Measurements from ENCODE around the gene GMPR2.

The GMPR2 gene

DNA sequence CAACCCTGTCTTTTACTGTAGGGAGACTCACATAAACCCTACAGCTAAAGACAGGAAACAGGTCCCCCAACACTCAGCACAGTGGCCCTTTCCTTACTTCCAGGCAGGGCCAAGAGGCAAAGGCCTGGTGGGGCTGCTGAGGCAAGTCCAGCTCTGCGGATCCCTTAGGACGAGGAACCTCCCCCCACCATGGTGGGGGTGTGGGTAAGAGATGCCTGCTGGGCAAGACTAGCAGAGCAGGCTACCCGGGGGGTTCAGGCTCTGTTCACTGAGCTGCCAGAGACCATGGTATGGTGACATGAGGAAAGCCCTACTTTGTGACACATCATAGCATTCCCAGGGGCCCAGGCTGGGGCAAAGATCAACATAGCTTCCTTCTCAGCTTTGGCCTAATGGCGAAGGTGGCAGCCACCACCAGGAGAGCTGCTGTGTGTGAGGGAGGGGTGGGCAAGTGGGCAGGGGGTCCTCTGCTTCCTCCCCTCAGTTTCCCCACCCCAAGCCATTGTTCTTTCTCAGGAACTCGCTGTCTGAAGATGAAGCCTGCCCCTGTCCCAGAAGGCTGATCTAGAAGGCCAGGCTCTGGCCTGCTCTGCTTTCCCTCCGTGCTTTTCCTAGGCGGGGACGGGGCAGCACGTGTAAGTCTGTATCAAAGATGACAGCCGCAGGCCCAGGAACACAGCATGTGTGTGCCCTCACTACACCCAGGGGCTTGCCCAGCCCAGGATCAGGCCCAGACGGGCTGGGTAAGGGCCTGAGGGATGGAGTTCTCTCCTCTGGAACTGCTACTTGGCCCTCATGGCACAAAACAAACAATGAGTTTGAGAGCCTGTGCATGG, 19.8 kb downstream of the GMPR2 start:
- no peak for DNase-seq (ENCODE audit: low spot score)

GRCh38 chr14:24253936-24254335, 21.2 kb downstream of the GMPR2 start:
- no peak for DNase-seq (ENCODE audit: low spot score)

- no peak for DNase-seq (ENCODE audit: low spot score)
Measured at GRCh38 chr14:24254630-24255392, 22.1 kb downstream of the GMPR2 start.

- no peak for DNase-seq (ENCODE audit: low spot score)
Measured at GRCh38 chr14:24255438-24255837, 22.7 kb downstream of the GMPR2 start.

GRCh38 chr14:24255931-24256711, 23.4 kb downstream of the GMPR2 start:
- DNase-seq (ENCODE audit: low spot score) = no peak

DNA sequence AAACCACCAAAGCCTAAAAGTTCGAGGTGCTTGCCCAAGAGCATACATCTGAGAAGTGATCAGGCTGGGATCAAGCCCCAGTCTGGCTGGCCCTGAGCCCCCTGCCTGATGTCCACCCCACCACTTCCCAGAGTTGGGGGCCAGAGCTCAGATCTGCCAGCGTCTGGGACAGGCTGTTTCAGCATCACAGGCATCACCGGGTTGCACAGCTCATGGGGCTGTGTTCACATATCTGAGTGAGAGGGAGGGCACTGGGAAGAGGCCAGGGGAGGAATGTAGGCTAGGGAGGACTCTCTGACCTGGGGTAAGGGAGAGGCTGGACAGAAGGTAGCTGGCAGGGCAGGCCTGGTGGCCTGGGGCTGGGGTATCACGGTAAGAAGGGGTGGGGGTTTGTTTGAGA, 24.2 kb downstream of the GMPR2 start:
- DNase-seq (ENCODE audit: low spot score) = no peak

GRCh38 chr14:24258119-24258518, 25.4 kb downstream of the GMPR2 start:
- DNase-seq (ENCODE audit: low spot score) = no peak

GRCh38 chr14:24258548-24259265, 26.0 kb downstream of the GMPR2 start:
- no peak for DNase-seq (ENCODE audit: low spot score)

DNA sequence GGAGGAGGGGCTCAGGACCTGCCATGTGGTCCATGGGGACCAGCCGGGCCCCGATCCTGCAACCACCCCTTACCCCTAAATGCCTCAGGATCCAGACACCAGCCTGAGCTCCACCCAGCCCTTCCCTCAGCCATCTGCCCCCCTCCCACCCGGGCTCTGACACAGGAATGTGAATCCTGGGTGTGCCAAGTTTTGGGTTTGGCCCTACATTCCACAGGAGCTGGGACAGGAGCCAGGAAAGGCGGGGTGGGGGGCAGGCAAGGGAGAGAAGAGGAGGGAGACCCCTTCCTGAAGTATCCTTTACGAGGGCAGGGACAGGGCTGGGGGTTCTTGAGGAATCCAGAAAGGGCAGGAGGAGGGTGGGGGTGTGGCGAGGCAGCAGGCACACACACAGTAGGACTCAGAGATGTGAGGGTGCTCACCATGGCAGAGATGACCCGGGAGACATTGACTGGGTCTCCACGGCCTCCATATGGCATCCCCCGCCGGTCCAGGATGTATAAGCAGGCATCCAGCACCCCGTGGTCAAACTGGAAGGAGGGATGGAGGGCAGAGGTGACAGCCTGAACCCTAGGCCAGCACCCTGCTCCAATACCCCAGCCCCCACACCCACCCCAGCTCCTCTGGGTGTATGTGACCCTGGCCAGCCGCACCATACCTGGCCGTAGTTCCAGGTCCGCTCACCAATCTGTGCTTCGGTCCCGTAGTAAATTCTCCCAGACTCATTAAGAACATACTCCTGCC, 26.7 kb downstream of the GMPR2 start:
- DNase-seq (ENCODE audit: low spot score) = peak; percentile 90

DNA sequence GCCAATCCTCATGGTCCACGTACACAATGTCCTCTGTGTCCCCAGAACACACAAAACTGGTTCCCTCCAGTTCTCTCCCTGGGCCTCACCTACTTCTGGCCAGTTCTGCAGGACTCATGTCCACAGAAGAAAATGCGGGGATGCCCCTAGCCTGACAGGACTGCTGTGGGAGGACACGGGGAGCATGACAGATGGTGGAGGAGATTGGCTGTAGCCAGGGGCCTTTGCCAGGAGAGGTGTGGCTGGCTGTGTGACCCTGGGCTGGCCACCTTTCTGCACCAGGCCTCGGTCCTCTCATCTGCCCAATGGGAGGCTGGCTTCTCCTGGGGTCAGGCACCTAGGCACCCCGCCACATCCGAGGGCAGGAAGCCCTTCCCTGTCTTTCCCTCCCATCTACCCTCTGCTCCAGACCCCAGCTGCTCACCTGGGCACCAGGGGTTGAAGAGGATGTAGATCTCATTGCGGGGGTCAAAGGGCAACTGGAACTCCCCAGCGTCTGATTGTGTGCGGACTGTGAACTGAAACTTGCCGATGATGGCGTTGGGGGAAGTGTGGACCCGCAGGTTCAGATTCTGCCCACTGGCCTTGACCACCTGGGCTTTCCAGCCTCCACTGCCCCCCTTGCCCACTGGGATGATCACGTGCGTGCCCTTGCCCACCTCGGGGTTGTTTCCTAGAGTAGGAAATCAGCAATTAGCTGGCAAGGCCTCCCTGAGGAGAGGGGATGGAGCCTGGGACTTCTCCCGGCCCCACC, 27.5 kb downstream of the GMPR2 start:
- no peak for DNase-seq (ENCODE audit: low spot score)

DNA sequence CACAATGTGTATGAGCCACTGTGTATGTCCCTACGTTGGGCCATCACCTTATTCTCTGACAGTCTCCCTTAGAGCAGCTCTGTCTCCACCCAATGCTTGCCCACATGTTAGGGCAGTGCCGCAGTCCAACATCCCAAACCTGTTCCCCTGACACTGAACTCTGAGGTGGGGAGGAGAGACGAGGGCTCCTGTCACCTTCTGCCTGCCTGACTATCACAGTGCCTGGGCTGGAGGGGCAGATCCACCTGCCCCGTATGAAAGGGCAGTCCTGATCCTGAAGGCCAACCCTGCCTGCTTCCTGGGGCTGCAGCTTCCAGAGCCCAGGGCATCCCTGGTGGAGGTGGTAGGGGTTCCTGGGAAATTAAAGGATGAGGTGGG, 28.0 kb downstream of the GMPR2 start:
- DNase-seq (ENCODE audit: low spot score) = no peak

DNA sequence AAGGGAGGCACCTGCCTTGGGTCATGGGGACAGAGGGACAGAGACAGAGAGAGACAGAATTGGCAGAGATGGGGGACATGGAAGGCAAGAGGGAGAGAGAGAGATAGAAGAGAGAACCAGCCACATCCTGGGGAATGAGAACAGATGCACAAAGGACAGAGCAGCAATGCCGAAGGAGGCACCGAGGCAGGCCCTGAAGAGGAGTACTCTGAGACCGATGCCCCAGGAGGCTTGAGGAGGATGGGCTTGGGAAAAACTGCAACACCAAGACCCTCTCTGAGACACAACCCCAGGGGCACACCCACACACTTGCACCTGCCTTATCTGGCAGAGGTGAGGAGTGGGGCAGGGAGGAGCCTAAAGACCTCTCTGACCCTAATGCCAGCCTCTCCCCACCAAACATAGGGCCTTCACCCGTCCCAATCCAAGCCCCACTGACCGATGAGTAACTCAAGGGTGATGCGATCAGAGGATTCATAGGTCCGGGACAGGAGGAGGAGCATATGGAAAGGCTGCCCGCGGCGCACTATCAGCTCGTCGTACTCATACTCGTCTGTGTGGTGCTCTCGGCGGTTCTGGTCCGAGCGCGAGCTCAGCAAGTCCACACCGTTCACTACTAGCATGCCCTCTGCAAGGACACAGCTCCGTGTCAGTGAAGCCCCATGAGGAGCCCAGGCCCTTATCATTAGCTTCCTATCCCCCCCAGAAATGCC, 28.7 kb downstream of the GMPR2 start:
- DNase-seq (ENCODE audit: low spot score) = no peak

GRCh38 chr14:24261969-24262327, 29.2 kb downstream of the GMPR2 start:
- no peak for DNase-seq (ENCODE audit: low spot score)

GRCh38 chr14:24262821-24263733, 30.3 kb downstream of the GMPR2 start, which contains the start of gene TGM1:
TSS of gene TGM1 (minus strand) at chr14:24263177. CDS start at chr14:24262352, 825 bp downstream.
- DNase-seq (ENCODE audit: low spot score) = no peak

GRCh38 chr14:24263848-24264247, 31.1 kb downstream of the GMPR2 start:
- no peak for DNase-seq (ENCODE audit: low spot score)

- no peak for DNase-seq (ENCODE audit: low spot score)
Measured at GRCh38 chr14:24264298-24264697, 31.6 kb downstream of the GMPR2 start.

- DNase-seq (ENCODE audit: low spot score) = no peak
Measured at GRCh38 chr14:24266344-24267244, 33.9 kb downstream of the GMPR2 start.

DNA sequence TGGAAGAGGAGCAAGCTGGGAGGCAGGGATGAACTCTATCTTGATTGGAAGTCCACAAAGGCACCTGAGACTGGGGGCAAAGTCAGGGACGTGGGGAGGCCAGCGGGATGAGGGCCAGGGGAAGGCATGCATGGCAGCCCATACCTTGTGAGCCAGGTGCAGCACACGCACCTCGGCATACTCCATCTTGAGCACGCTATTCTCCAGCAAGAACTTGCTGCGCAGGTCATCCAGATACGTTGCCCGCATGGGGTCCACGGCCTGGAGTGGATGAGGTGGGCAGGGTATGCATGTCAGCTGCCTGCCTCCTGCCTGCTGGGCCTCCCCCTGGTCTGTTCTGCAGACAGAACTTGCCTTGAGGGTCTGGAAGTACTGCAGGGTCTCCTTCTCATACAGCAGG, 34.8 kb downstream of the GMPR2 start:
- no peak for DNase-seq (ENCODE audit: low spot score)

Data from GM03348 (cell line).